ENCODE results near the gene KRT86. TPM values are rescaled to one million over a fixed set of nuclear protein-coding genes. Genes with fewer than 3 reads are reported as not detected.

The KRT86 gene
- under 1 TPM; 0.10 to 0.12 TPM for total RNA-seq

DNA sequence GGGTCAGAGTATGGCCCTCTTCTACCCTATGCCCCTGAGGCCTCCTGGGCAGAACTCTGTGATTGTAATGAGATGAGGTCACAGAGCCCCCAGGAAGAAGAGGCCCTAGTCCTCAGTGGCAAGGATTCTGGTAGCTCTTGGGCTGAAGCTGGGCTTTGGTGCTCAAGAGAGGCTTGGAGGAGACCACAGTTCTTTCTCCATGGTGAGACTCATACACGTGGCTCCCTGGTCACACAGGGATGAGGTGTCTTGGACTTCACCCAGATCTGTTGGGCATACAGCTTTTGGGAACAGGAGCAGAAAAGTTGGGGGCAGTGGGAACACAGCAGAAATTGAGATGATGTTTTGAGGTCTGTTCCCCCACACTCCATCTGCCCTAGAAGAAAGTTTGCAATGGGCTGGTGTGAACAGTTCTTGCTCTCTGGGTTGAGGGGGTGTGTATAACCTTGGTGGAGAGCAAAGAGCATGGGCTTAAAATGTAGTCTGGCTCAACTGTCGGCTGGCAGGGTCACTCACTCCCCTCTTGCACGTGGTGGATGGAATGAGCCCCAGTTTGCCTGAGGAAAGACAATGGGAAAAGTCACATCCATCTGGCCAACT lies at the start of gene KRT86:
KRT86 (plus strand) TSS at position 125 of the 600 bp plus-strand sequence. CDS start 27,272 bp downstream, outside the sequence.
- POLR2A ChIA-PET = no interaction called here
- Mint-ChIP-seq H3K4me1 (ENCODE audit: low read depth) (peaks cover 9% of the 10 kb centered on the region), H3K27me3 (peaks cover 23% of the 10 kb centered on the region), H3K9me3 (no peaks in the 10 kb centered on the region), H3K27ac (no peak within 1 kb of the TSS), H3K36me3 (no peaks in the 10 kb centered on the region), H3K4me3 (no peak within 1 kb of the TSS)
- DNase-seq = no peak
- CTCF ChIA-PET = interaction anchor here (0.5 kb wide), 1 partner anchor 623 kb away, joined by 3 read pairs; no protein-coding TSS in a partner anchor
- intact Hi-C loops (cut with micrococcal nuclease) = no loop called here

DNA sequence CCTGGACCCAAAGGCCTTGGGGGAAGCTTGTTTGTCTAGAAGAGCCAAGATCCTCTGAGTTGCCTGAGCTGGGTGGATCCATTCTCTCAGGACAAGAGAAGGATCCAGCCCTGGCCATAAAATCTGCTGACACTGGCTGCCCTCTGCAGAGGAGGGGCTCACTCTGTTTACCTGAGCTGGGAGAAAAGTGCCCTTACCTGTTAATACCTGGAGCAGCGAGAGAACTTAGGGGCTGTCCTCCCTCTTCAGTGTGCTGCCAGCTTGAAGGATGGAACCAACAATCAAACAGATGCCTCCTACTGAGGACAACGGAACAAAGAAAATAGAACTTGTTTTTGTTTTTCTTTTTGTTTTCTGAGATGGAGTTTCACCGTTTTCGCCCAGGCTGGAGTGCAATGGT lies 48.7 kb upstream of the KRT86 start:
- peaks cover 16% of the 10 kb centered on the region for H3K4me1 Mint-ChIP-seq (ENCODE audit: low read depth)
- H3K9me3 Mint-ChIP-seq = no peaks in the 10 kb centered on the region
- H3K36me3 Mint-ChIP-seq = no peaks in the 10 kb centered on the region
- CTCF ChIA-PET = interaction anchor here (0.7 to 1.4 kb wide), 3 partner anchors 12 to 53 kb away, joined by 3 to 7 read pairs (median 5); no protein-coding TSS in a partner anchor
- H3K27ac Mint-ChIP-seq = no peak overlapping the region
- DNase-seq = no peak
- peaks cover 36% of the 10 kb centered on the region for H3K27me3 Mint-ChIP-seq
- no peak overlapping the region for H3K4me3 Mint-ChIP-seq
- intact Hi-C loops (cut with micrococcal nuclease) = no loop called here
- POLR2A ChIA-PET = no interaction called here

DNA sequence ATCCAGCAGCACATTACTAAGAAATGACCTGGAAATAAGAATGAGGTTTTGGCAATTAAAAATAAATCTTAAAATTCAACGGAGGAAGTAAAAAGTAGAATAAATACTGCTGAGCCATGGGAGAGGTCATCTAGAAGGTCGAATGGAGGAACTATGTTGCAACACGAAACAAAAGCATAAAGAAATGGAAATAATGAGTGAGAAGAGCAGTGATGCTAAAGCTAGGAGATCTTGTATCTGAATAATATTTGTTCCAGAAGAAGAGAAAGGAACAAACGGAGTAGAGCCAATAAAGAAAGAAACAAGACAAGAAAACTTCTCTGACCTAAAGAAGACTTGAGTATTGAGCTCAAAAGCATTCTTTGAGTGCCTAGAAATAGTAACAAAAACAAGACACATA lies 48.0 kb upstream of the KRT86 start:
- Mint-ChIP-seq H3K27me3 (peaks cover 35% of the 10 kb centered on the region), H3K27ac (no peak overlapping the region)
- POLR2A ChIA-PET = no interaction called here

DNA sequence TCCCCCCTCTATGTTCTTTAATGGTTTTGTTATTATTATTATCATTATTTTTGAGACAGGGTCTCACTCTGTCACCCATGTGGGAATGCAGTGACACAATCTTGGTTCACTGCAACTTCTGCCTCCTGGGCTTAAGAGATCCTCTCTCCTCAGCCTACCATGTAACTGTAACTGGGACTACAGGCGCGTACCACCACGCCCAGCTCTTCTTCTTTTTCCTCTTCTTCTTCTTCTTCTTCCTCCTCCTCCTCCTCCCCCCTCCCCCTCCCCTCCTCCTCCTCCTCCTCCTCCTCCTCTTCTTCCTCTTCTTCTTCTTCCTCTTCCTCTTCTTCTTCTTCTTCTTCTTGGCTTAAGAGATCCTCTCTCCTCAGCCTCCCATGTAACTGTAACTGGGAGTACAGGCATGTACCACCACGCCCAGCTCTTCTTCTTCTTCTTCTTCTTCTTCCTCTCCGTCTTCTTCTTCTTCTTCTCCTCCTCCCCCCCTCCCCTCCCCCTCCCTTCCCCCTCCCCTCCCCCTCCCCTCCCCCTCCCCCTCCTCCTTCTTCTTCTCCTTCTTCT lies 46.8 kb upstream of the KRT86 start:
- Mint-ChIP-seq H3K4me3 (no peak overlapping the region), H3K36me3 (no peaks in the 10 kb centered on the region), H3K9me3 (no peaks in the 10 kb centered on the region), H3K27ac (no peak overlapping the region), H3K27me3 (peaks cover 48% of the 10 kb centered on the region), H3K4me1 (ENCODE audit: low read depth) (peaks cover 3% of the 10 kb centered on the region)
- CTCF ChIA-PET = interaction anchor here (0.7 kb wide), 1 partner anchor 14 kb away, joined by 3 read pairs; no protein-coding TSS in a partner anchor
- POLR2A ChIA-PET = no interaction called here
- intact Hi-C loops (cut with micrococcal nuclease) = no loop called here
- DNase-seq = no peak

More for the DNA sequence above, 48.0 kb upstream of the KRT86 start:
- CTCF ChIA-PET = interaction anchor here (1.4 kb wide), 1 partner anchor 36 kb away, joined by 7 read pairs; no protein-coding TSS in a partner anchor
- intact Hi-C loops (cut with micrococcal nuclease) = no loop called here
- no peaks in the 10 kb centered on the region for H3K36me3 Mint-ChIP-seq
- no peak overlapping the region for H3K4me3 Mint-ChIP-seq
- DNase-seq = no peak
- no peaks in the 10 kb centered on the region for H3K9me3 Mint-ChIP-seq
- peaks cover 11% of the 10 kb centered on the region for H3K4me1 Mint-ChIP-seq (ENCODE audit: low read depth)

DNA sequence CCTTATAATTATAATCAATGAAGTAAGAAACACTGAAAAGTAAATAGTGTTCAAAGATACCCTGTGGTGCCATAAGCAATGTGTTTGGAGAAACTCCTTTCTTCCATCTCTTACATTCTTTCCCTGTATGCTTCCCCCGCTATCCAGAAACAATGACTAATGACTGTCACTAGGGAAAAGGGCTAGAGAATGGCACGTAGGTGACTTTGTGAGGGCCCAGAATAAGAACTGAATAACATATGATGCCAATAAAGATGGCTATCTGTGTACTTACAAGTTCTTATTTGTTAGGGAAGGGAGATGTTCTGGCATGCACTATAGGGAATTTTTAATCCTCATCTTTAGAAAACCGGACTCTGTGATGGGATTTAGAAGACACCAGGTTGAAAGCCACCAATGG lies 46.1 kb upstream of the KRT86 start:
- Mint-ChIP-seq H3K27me3 (peaks cover 48% of the 10 kb centered on the region), H3K27ac (no peak overlapping the region), H3K4me3 (no peak overlapping the region), H3K36me3 (no peaks in the 10 kb centered on the region), H3K9me3 (no peaks in the 10 kb centered on the region), H3K4me1 (ENCODE audit: low read depth) (peaks cover 3% of the 10 kb centered on the region)
- no peak for DNase-seq
- POLR2A ChIA-PET = no interaction called here
- CTCF ChIA-PET = interaction anchor here (0.7 kb wide), 1 partner anchor 15 kb away, joined by 3 read pairs; no protein-coding TSS in a partner anchor
- intact Hi-C loops (cut with micrococcal nuclease) = no loop called here

DNA sequence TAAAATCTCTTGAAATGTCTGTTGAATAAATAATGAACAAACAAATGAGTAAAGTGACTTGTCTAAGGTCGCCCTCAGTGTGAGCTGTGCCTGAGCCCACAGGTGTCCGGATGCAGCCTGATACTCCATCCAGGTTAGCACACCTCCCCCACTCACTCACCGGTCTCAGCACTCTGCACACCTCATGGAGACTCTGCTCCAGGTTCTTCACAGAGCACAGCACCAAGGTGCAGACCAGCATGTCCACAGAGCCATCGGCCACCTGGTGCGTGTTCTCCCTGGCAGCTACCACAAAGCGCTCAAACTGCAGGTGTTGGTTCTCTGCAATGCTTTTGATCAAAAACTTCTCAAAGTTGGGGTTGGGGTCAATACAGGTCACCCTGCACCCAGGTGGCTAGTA lies 45.5 kb upstream of the KRT86 start:
- POLR2A ChIA-PET = no interaction called here
- Mint-ChIP-seq H3K27me3 (peaks cover 49% of the 10 kb centered on the region), H3K9me3 (no peaks in the 10 kb centered on the region), H3K36me3 (no peaks in the 10 kb centered on the region), H3K4me1 (ENCODE audit: low read depth) (peaks cover 2% of the 10 kb centered on the region), H3K4me3 (no peak overlapping the region), H3K27ac (no peak overlapping the region)
- DNase-seq = no peak
- CTCF ChIA-PET = no interaction called here
- intact Hi-C loops (cut with micrococcal nuclease) = no loop called here

DNA sequence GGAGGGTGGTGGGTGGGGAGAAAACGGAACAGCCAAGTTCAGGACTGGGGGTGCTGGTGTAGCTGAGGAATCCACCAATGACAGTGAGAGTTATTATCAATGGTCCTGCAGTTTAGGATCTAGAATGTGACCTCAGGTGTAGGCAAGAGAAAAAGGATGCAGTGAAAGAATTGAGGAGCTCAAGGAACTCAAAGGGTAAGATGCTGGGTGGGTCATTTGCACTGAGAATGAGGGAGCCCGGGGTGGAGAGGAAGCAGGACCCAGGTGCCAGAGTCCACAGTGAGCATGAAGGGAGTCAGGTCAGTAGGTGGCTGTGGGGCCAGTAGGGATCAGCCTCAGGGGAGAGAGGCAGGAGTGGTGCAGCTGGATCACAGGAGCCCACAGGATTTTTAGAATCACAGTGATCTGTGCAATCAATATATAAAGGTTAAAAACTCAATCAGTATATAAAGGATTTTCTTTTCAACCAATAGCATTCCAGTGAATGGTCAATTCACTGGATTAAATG lies 44.6 kb upstream of the KRT86 start:
- H3K27me3 Mint-ChIP-seq = peaks cover 51% of the 10 kb centered on the region
- H3K4me3 Mint-ChIP-seq = no peak overlapping the region
- H3K9me3 Mint-ChIP-seq = no peaks in the 10 kb centered on the region
- no peaks in the 10 kb centered on the region for H3K4me1 Mint-ChIP-seq (ENCODE audit: low read depth)
- DNase-seq = no peak
- H3K27ac Mint-ChIP-seq = no peak overlapping the region
- no peaks in the 10 kb centered on the region for H3K36me3 Mint-ChIP-seq
- intact Hi-C loops (cut with micrococcal nuclease) = no loop called here
- POLR2A ChIA-PET = no interaction called here
- CTCF ChIA-PET = no interaction called here

DNA sequence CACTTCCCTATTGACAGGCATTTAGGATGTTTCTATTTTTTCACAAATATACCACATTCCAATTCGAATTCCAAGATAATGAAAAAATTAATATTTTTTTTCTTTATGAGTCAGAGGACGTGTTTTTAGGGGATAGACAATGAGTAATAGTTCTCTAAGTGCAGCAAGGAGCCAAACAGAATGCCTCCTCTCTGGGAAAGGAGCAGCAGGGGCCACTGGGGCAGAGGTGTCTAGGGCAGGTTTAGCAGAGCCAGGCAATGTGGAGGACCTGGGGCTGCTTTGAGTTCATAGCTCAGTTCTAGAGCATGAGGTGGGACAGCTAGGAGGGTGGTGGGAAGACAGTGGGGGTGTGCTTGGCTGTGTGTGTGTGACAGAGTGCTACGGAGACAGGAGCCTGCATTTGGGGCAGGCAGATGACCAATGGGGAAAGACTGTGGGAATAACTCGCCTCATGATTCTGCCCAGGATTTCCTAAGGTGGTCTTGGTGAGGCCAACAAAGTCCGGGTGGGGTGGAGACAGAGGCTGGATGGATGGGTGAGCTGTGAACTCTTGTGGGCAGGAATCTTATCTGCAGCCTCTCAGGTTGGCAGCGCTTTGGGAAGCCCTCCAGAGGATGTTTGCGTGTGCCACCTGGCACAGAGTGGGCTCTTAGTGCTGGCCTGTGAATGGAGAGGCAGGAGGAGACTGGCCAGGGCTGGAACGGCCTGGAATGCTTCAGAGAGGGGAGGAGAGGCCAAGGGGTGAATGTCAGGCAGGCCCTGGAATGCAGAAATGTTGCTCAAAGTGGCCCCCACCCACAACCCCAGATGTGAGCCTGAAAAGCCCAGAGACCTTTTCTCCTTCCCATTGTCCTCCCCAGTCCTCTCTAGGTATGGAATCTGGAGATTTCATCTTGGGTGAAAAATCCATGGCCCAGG lies 43.8 kb upstream of the KRT86 start:
- no peaks in the 10 kb centered on the region for H3K36me3 Mint-ChIP-seq
- POLR2A ChIA-PET = no interaction called here
- intact Hi-C loops (cut with micrococcal nuclease) = no loop called here
- H3K4me1 Mint-ChIP-seq (ENCODE audit: low read depth) = no peaks in the 10 kb centered on the region
- H3K27me3 Mint-ChIP-seq = peaks cover 51% of the 10 kb centered on the region
- no peak for DNase-seq
- H3K4me3 Mint-ChIP-seq = no peak overlapping the region
- H3K9me3 Mint-ChIP-seq = no peaks in the 10 kb centered on the region
- no peak overlapping the region for H3K27ac Mint-ChIP-seq
- CTCF ChIA-PET = no interaction called here

DNA sequence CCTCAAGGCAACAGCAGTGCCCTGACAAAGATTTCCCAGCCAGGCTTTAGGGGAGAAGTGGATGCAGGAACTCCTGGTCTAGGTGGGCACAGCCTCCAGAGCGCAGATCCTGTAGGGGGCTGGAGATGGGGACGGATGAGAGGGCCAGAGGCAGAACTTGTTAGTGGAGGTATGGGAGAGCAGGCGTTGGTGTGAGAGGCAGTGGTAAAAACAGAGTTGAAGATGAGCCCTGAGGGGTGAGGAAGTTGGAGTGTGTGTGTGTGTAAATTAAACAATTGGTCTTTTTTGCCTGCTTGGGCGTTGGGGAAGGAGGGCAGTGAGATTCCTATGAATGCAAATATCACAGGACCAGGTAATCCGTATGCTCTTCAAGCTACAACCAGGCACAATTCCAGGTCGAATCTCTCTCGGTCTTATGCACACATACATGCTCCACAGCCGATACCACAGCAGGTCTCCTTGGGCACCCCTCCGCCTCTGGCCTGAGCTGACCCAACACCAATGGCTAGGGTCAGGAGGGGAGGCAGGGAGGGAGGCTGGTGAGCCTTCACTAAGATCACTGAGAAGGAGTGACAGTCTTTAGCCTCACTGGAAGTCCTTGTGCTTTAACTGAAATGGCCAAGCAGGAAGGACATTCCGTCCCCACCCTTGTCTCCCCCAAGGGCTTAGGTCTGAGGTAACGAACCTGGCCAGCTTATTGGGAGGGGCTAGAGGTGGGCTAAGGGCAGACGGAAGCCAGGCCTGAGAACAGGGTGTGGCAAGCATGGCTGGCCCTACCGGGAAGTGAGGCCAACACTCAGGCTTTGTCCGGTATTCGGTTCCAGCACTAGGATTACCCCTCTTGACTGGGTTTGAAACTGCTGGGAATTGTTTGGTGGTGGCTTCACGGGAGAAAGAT lies 42.9 kb upstream of the KRT86 start:
- Mint-ChIP-seq H3K36me3 (no peaks in the 10 kb centered on the region), H3K4me3 (no peak overlapping the region), H3K27me3 (peaks cover 47% of the 10 kb centered on the region), H3K4me1 (ENCODE audit: low read depth) (no peaks in the 10 kb centered on the region), H3K27ac (no peak overlapping the region), H3K9me3 (no peaks in the 10 kb centered on the region)
- intact Hi-C loops (cut with micrococcal nuclease) = no loop called here
- ChIA-PET POLR2A (no interaction called here), CTCF (no interaction called here)
- DNase-seq = no peak

DNA sequence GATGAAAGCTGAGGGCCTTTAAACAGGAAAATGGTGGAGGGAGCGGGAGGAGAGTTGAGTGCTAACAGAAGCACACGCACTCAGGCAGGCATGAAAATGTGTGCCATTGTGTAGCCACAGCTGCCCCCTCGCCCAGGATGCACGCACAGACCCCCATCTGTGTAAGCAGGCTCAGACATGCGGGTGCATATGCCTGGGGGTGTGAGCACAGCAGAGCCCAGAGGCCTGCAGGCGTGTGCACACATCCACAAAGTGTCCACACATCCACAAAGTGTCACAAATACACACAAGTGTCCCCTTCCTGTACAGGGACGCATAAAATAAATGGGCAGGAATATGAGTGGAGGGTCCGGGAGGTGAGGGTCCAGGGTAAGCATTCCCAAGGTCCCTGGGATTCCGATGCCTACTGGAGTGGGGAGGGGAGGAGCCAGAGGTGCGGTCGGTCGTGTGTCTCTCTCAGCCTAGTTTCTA lies 42.2 kb upstream of the KRT86 start:
- DNase-seq = no peak
- CTCF ChIA-PET = no interaction called here

DNA sequence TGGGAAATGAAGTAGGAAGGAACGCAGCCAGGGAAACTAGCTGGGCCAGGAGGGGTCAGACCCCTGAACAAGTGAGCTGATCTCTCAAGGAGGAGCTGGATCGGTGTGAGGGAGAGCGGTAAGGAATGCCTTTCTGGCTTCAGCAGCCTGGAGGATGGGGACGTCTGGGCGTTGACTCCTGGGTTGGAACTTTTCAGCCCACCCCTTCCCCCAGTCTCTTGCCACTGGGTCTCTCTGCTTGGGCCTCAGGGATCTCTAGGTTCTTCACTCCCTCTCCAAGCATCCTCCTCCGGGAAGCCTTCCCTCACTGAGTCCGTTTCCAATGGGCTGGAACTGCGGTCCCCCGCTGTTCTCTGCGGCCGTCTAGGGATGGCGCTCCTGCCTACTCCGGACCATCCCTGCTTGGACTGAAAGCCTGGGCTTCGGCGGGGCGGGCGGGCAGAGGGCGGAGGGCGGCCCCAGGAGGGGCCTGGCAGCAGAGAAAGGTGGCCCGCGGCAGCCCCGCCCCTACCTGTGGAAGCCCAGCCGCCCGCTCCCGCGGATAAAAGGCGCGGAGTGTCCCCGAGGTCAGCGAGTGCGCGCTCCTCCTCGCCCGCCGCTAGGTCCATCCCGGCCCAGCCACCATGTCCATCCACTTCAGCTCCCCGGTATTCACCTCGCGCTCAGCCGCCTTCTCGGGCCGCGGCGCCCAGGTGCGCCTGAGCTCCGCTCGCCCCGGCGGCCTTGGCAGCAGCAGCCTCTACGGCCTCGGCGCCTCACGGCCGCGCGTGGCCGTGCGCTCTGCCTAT lies 41.6 kb upstream of the KRT86 start, which contains the start of gene KRT7:
KRT7 (plus strand) TSS at position 570 of the 788 bp plus-strand sequence; CDS start at position 624, 54 bp downstream.
- H3K4me3 Mint-ChIP-seq = no peak within 1 kb of the TSS
- H3K27ac Mint-ChIP-seq = no peak within 1 kb of the TSS
- intact Hi-C loops (cut with micrococcal nuclease) = no loop called here
- no peaks in the 10 kb centered on the region for H3K36me3 Mint-ChIP-seq
- peaks cover 46% of the 10 kb centered on the region for H3K27me3 Mint-ChIP-seq
- ChIA-PET POLR2A (no interaction called here), CTCF (no interaction called here)
- DNase-seq = no peak
- H3K4me1 Mint-ChIP-seq (ENCODE audit: low read depth) = no peaks in the 10 kb centered on the region
- H3K9me3 Mint-ChIP-seq = no peaks in the 10 kb centered on the region

More for the DNA sequence above, 42.2 kb upstream of the KRT86 start:
- intact Hi-C loops (cut with micrococcal nuclease) = no loop called here
- Mint-ChIP-seq H3K27me3 (peaks cover 46% of the 10 kb centered on the region), H3K36me3 (no peaks in the 10 kb centered on the region), H3K9me3 (no peaks in the 10 kb centered on the region), H3K27ac (no peak overlapping the region), H3K4me3 (no peak overlapping the region), H3K4me1 (ENCODE audit: low read depth) (no peaks in the 10 kb centered on the region)
- POLR2A ChIA-PET = no interaction called here

Data from activated CD4-positive, alpha-beta memory T cell treated with anti-CD3 and anti-CD28 coated beads for 36 hours (primary cell).